ENCODE results near the gene HLF. TPM values are rescaled to one million over a fixed set of nuclear protein-coding genes. Genes with fewer than 3 reads are reported as not detected.
A peak's percentile ranks its signal among the peaks of the same experiment; 100 is the strongest.
"Not testable (repeated sequence)": the region's sequence is repeated elsewhere in the genome, so short reads cannot be mapped to it uniquely, and the experiment has no call there.

Gene HLF
- total RNA-seq, 1 donor from 2014 or later: 35.7 TPM

GRCh38 chr17:55318081-55318480 lies 53.3 kb downstream of the HLF start:
- ATAC-seq: no peak
- no peak for DNase-seq (ENCODE audit: missing footprints)
- intact Hi-C loops (cut with DNase I): no loop called here

GRCh38 chr17:55318715-55319487 lies 54.1 kb downstream of the HLF start:
- DNase-seq (ENCODE audit: missing footprints): no peak
- intact Hi-C loops (cut with DNase I): no loop called here
- no peak for ATAC-seq

- ATAC-seq: no peak
- no peak for DNase-seq (ENCODE audit: missing footprints)
- intact Hi-C loops (cut with DNase I): no loop called here
These were observed 55.3 kb downstream of the HLF start for GRCh38 chr17:55319933-55320593.

- ATAC-seq (no peak), DNase-seq (ENCODE audit: missing footprints) (peak; percentile 63)
- intact Hi-C loops (cut with DNase I): no loop called here
These were observed 56.0 kb downstream of the HLF start for GRCh38 chr17:55320594-55321426.

GRCh38 chr17:55321427-55322060 lies 56.8 kb downstream of the HLF start:
- ATAC-seq: peak; percentile 50
- intact Hi-C loops (cut with DNase I): no loop called here
- DNase-seq (ENCODE audit: missing footprints): no peak

- intact Hi-C loops (cut with DNase I): no loop called here
- no peak for DNase-seq (ENCODE audit: missing footprints)
- no peak for ATAC-seq
These were observed 57.8 kb downstream of the HLF start for GRCh38 chr17:55322453-55322985.

GRCh38 chr17:55323518-55324295 lies 58.9 kb downstream of the HLF start:
- ATAC-seq (no peak), DNase-seq (ENCODE audit: missing footprints) (no peak)
- intact Hi-C loops (cut with DNase I): no loop called here

GRCh38 chr17:55324296-55324978 lies 59.7 kb downstream of the HLF start:
- intact Hi-C loops (cut with DNase I): no loop called here
- ATAC-seq (no peak), DNase-seq (ENCODE audit: missing footprints) (peak; percentile 66)

- intact Hi-C loops (cut with DNase I): no loop called here
- no peak for DNase-seq (ENCODE audit: missing footprints)
- no peak for ATAC-seq
These were observed 60.6 kb downstream of the HLF start for GRCh38 chr17:55325406-55325805.

GRCh38 chr17:55326030-55326429 lies 61.3 kb downstream of the HLF start:
- intact Hi-C loops (cut with DNase I): no loop called here
- DNase-seq (ENCODE audit: missing footprints) (no peak), ATAC-seq (no peak)

- DNase-seq (ENCODE audit: missing footprints): no peak
- intact Hi-C loops (cut with DNase I): no loop called here
- no peak for ATAC-seq
These were observed 62.7 kb downstream of the HLF start for GRCh38 chr17:55327225-55328088.

GRCh38 chr17:55328514-55328913 lies 63.8 kb downstream of the HLF start:
- DNase-seq (ENCODE audit: missing footprints); ATAC-seq; intact Hi-C loops (cut with DNase I): not testable (repeated sequence)

- intact Hi-C loops (cut with DNase I): no loop called here
- ATAC-seq: no peak
- no peak for DNase-seq (ENCODE audit: missing footprints)
These were observed 65.7 kb downstream of the HLF start for GRCh38 chr17:55330344-55330933.

GRCh38 chr17:55332296-55333041 lies 67.7 kb downstream of the HLF start:
- no peak for ATAC-seq
- intact Hi-C loops (cut with DNase I): no loop called here
- DNase-seq (ENCODE audit: missing footprints): no peak

GRCh38 chr17:55334285-55334684 lies 69.5 kb downstream of the HLF start:
- no peak for ATAC-seq
- no peak for DNase-seq (ENCODE audit: missing footprints)
- intact Hi-C loops (cut with DNase I): no loop called here

All from Right ventricle myocardium inferior (tissue), 1 donor.